GM12878 (cell line): Measurements from ENCODE around the gene RBM6.

Source experiments
- POLR2A ChIP-seq: IDR thresholded peaks from 2 replicates; pipeline ENCODE4 v1.6.1; 2011; ENCODE audit warnings: low read depth, mild to moderate bottlenecking, low read length
- TF ChIP-seq, protein P1 (sequence below), 3 experiments: IDR thresholded peaks in 2 of 3; conservative IDR thresholded peaks in 1 of 3; 2 replicates each; pipeline ENCODE4 v1.5.1; 2011; ENCODE audit warnings: low read depth in 3 of 3, low read length in 3 of 3, mild to moderate bottlenecking in 3 of 3, control low read depth in 2 of 3, moderate library complexity in 2 of 3, inconsistent platforms in 1 of 3, mixed read lengths in 1 of 3; ENCODE audit not compliant: control insufficient read depth in 2 of 3, insufficient read depth in 1 of 3; ENCODE audit errors: extremely low read depth in 1 of 3

DNA sequence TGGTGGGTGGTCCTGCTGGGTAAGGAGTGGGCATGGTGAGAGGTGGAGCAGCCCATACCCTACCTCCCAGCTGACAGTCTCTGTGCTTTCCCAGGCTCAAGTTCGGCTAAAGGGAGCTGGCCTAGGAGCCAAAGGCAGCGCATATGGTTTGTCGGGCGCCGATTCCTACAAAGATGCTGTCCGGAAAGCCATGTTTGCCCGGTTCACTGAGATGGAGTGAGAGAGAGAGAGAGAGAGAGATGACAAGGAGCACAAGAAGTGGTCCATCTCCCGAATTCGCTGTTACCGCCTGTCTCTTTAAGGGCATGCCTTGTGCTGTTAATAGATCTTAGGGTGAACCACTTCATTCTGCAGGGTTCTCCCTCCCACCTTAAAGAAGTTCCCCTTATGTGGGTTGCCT, 178.3 kb downstream of the RBM6 start:
- TF ChIP-seq, protein P1, sequence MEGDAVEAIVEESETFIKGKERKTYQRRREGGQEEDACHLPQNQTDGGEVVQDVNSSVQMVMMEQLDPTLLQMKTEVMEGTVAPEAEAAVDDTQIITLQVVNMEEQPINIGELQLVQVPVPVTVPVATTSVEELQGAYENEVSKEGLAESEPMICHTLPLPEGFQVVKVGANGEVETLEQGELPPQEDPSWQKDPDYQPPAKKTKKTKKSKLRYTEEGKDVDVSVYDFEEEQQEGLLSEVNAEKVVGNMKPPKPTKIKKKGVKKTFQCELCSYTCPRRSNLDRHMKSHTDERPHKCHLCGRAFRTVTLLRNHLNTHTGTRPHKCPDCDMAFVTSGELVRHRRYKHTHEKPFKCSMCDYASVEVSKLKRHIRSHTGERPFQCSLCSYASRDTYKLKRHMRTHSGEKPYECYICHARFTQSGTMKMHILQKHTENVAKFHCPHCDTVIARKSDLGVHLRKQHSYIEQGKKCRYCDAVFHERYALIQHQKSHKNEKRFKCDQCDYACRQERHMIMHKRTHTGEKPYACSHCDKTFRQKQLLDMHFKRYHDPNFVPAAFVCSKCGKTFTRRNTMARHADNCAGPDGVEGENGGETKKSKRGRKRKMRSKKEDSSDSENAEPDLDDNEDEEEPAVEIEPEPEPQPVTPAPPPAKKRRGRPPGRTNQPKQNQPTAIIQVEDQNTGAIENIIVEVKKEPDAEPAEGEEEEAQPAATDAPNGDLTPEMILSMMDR (IDR thresholded peaks at IDR 0.05 in 2 of 3, conservative IDR thresholded peaks at IDR 0.05 in 1 of 3; ENCODE audit: control insufficient read depth in 2 of 3, extremely low read depth in 1 of 3, insufficient read depth in 1 of 3, low read depth in 3 of 3, low read length in 3 of 3): no peak
- 0 out of 2 replicates have a peak, but pooled peaks have one; percentile 9 for TF ChIP-seq POLR2A
